Measurements from ENCODE around the gene DBX2.

DBX2 gene

GRCh38 chr12:45049912-45050750 lies 768 bp downstream of the DBX2 start:
- DNase-seq, result no peak
- Histone ChIP-seq H3K36me3 (no peaks in the 10 kb centered on the region), H3K4me1 (no peaks in the 10 kb centered on the region), H3K27me3 (peaks cover 75% of the 10 kb centered on the region), H3K9me3 (no peaks in the 10 kb centered on the region), H3K4me3 (ENCODE audit: low read depth, low read length) (no peak overlapping the region)
- TF ChIP-seq CTCF (IDR thresholded peaks at IDR 0.05; ENCODE audit: low read depth, low read length), result no peak

- Histone ChIP-seq H3K9me3 (no peaks in the 10 kb centered on the region), H3K4me3 (ENCODE audit: low read depth, low read length) (no peak overlapping the region), H3K36me3 (no peaks in the 10 kb centered on the region), H3K4me1 (no peaks in the 10 kb centered on the region), H3K27me3 (peaks cover 16% of the 10 kb centered on the region)
- DNase-seq, result no peak
- TF ChIP-seq CTCF (IDR thresholded peaks at IDR 0.05; ENCODE audit: low read depth, low read length), result no peak
These were observed 8.3 kb downstream of the DBX2 start for GRCh38 chr12:45042599-45042998.

- TF ChIP-seq CTCF (IDR thresholded peaks at IDR 0.05; ENCODE audit: low read depth, low read length), result no peak
- Histone ChIP-seq H3K36me3 (no peaks in the 10 kb centered on the region), H3K27me3 (peaks cover 2% of the 10 kb centered on the region), H3K9me3 (no peaks in the 10 kb centered on the region), H3K4me1 (no peaks in the 10 kb centered on the region), H3K4me3 (ENCODE audit: low read depth, low read length) (no peak overlapping the region)
- DNase-seq, result no peak
These were observed 9.9 kb downstream of the DBX2 start for GRCh38 chr12:45040977-45041376.

- peaks cover 5% of the 10 kb centered on the region; the same call in 1 of the 2 replicates for H3K27me3 ChIP-seq
- no peak for TF ChIP-seq CTCF (IDR thresholded peaks at IDR 0.05; ENCODE audit: low read depth, low read length)
- no peaks in the 10 kb centered on the region for H3K9me3 ChIP-seq
- H3K36me3 ChIP-seq, result no peaks in the 10 kb centered on the region
- DNase-seq, result no peak
- no peak overlapping the region for H3K4me3 ChIP-seq (ENCODE audit: low read depth, low read length)
- H3K4me1 ChIP-seq, result no peaks in the 10 kb centered on the region
These were observed 11.1 kb downstream of the DBX2 start for GRCh38 chr12:45039757-45040156.

- H3K9me3 ChIP-seq, result no peaks in the 10 kb centered on the region
- no peaks in the 10 kb centered on the region for H3K36me3 ChIP-seq
- no peaks in the 10 kb centered on the region for H3K4me1 ChIP-seq
- TF ChIP-seq CTCF (IDR thresholded peaks at IDR 0.05; ENCODE audit: low read depth, low read length), result no peak
- peaks cover 5% of the 10 kb centered on the region; the same call in 1 of the 2 replicates for H3K27me3 ChIP-seq
- no peak overlapping the region for H3K4me3 ChIP-seq (ENCODE audit: low read depth, low read length)
- no peak for DNase-seq
These were observed 16.0 kb downstream of the DBX2 start for GRCh38 chr12:45034861-45035265.

- no peaks in the 10 kb centered on the region for H3K9me3 ChIP-seq
- no peaks in the 10 kb centered on the region for H3K27me3 ChIP-seq
- no peak for DNase-seq
- no peak overlapping the region for H3K4me3 ChIP-seq (ENCODE audit: low read depth, low read length)
- no peak for TF ChIP-seq CTCF (IDR thresholded peaks at IDR 0.05; ENCODE audit: low read depth, low read length)
- no peaks in the 10 kb centered on the region for H3K36me3 ChIP-seq
- H3K4me1 ChIP-seq, result no peaks in the 10 kb centered on the region
These were observed 33.0 kb downstream of the DBX2 start for GRCh38 chr12:45017916-45018315.

All from BE2C (cell line).